ENCODE measurements around the gene PLEKHM3. TPM values are rescaled to one million over a fixed set of nuclear protein-coding genes. Genes with fewer than 3 reads are reported as not detected.

PLEKHM3 gene
- total and polyA plus RNA-seq, 2 of the 4 experiments (the other 2 are of a cell fraction) = 2.4 to 11.3 TPM

GRCh38 chr2:207873794-207874193 lies 151.5 kb downstream of the PLEKHM3 start:
- no peaks in the 10 kb centered on the region for H3K27me3 ChIP-seq (ENCODE audit: control insufficient read depth, insufficient read depth, low read length)
- H3K4ac ChIP-seq (ENCODE audit: low read depth, low read length) = no peak overlapping the region
- intact Hi-C loops (cut with micrococcal nuclease) (no loop called here), in situ Hi-C loops (cut with MboI; ENCODE audit: low sequenced_read_pairs) (no loop called here), dilution Hi-C loops (cut with HindIII; ENCODE audit: low sequenced_read_pairs, unreplicated experiment) (no loop called here)
- H3K18ac ChIP-seq (ENCODE audit: low read depth, low read length) = no peak overlapping the region
- no peak overlapping the region for H3K56ac ChIP-seq (ENCODE audit: extremely low read depth, insufficient read depth, low read length)
- H2AFZ ChIP-seq (replicated peaks; ENCODE audit: low read length, poor library complexity) = no peak overlapping the region
- no peak overlapping the region for H3K4me3 ChIP-seq (ENCODE audit: insufficient read depth, low read depth, low read length)
- H3K9me3 ChIP-seq (ENCODE audit: control insufficient read depth, insufficient read depth, low read length) = no peaks in the 10 kb centered on the region
- ATAC-seq (ENCODE audit: low read depth) = no peak
- H2AK5ac ChIP-seq (ENCODE audit: low read depth, low read length) = no peak overlapping the region
- no peak overlapping the region for H4K5ac ChIP-seq (ENCODE audit: low read depth, low read length)
- TF ChIP-seq RAD21 (IDR thresholded peaks at IDR 0.05; ENCODE audit: low read length) = no peak
- TF ChIP-seq CHD1 (IDR thresholded peaks at IDR 0.05; ENCODE audit: low read depth, low read length) = no peak
- no peak for TF ChIP-seq RCOR1 (IDR thresholded peaks at IDR 0.05; ENCODE audit: insufficient replicate concordance, low read length)
- no peak for TF ChIP-seq SMC3 (IDR thresholded peaks at IDR 0.05; ENCODE audit: low read depth, low read length)
- TF ChIP-seq MAZ (IDR thresholded peaks at IDR 0.05; ENCODE audit: borderline replicate concordance, low read depth, low read length) = no peak
- no peak for TF ChIP-seq POLR2A (IDR thresholded peaks at IDR 0.05; ENCODE audit: low read depth, low read length)
- no peak overlapping the region for H3K23ac ChIP-seq (ENCODE audit: low read depth, low read length)
- BruUV-seq (replicated peaks) = no TSS peak
- no peak overlapping the region for H2BK20ac ChIP-seq (ENCODE audit: low read depth, low read length)
- H2BK5ac ChIP-seq (ENCODE audit: low read depth, low read length, poor library complexity, severe bottlenecking) = no peak overlapping the region
- no peak overlapping the region for H4K91ac ChIP-seq (ENCODE audit: insufficient read depth, low read depth, low read length)
- ChIA-PET POLR2A (ENCODE audit: unreplicated experiment) (no interaction called here), CTCF (interaction anchor here (1.4 kb wide), 1 partner anchor 9 kb away, joined by 3 read pairs; no protein-coding TSS in a partner anchor)
- WGBS, 2 experiments (ENCODE audit: extremely low coverage in 2 of 2, insufficient read length in 1 of 2) = no CpG with 5 or more reads among the region's 1 CpG
- H3K36me3 ChIP-seq (ENCODE audit: control insufficient read depth, insufficient read depth, low read length) = no peaks in the 10 kb centered on the region
- H2AK9ac ChIP-seq (replicated peaks; ENCODE audit: low read depth, low read length, poor library complexity) = no peak overlapping the region
- no peaks in the 10 kb centered on the region for H3K79me1 ChIP-seq (ENCODE audit: low read depth in 1 of 2, low read length in 2 of 2)
- no peak overlapping the region for H3K27ac ChIP-seq (ENCODE audit: insufficient read depth, low read length)
- H3K9me1 ChIP-seq (ENCODE audit: insufficient read depth, low read length) = peaks cover 4% of the 10 kb centered on the region; the same call in 1 of the 2 replicates
- no peak overlapping the region for H2BK15ac ChIP-seq (ENCODE audit: low read depth, low read length)
- H3K4me2 ChIP-seq (ENCODE audit: low read depth, low read length) = no peak overlapping the region
- H4K20me1 ChIP-seq (ENCODE audit: insufficient read depth, low read length) = no peaks in the 10 kb centered on the region
- peaks cover 4% of the 10 kb centered on the region; the same call in 1 of the 2 replicates for H3K4me1 ChIP-seq (ENCODE audit: control insufficient read depth, insufficient read depth, low read length)
- no peak overlapping the region for H3K9ac ChIP-seq (ENCODE audit: low read depth, low read length)
- no peak overlapping the region for H2BK120ac ChIP-seq (ENCODE audit: low read depth, low read length)
- no peak overlapping the region for H3K14ac ChIP-seq (replicated peaks; ENCODE audit: low read depth, low read length)
- DNase-seq = no peak
- H4K8ac ChIP-seq (ENCODE audit: low read depth in 2 of 2, low read length in 2 of 2) = no peak overlapping the region

All from IMR-90 (cell line).